Measurements from ENCODE around the gene STYXL1. TPM values are rescaled to one million over a fixed set of nuclear protein-coding genes. Genes with fewer than 3 reads are reported as not detected.
"Not testable (repeated sequence)": the region's sequence is repeated elsewhere in the genome, so short reads cannot be mapped to it uniquely, and the experiment has no call there.

The STYXL1 gene
- 10 to 100 TPM; 19.6 to 34.5 (median 20.6) TPM for total RNA-seq

GRCh38 chr7:76047811-76048667 is at the start of gene STYXL1, which contains the start of gene MDH2:
Gene STYXL1, minus strand, starts transcription at chr7:76048000. Its CDS starts 17,477 bp downstream, at chr7:76030523.
Gene MDH2, plus strand, starts transcription at chr7:76048106. Its CDS starts 55 bp downstream, at chr7:76048161.
- DNase-seq (peak; percentile 78), ATAC-seq (peak; percentile 96)
- no peaks in the 10 kb centered on the region for H3K27me3 Mint-ChIP-seq (ENCODE audit: low read depth)
- peak within 1 kb of the TSS; percentile 98 for H3K4me3 Mint-ChIP-seq
- peaks cover 28% of the 10 kb centered on the region for H3K36me3 Mint-ChIP-seq (ENCODE audit: insufficient read depth)
- no peaks in the 10 kb centered on the region for H3K9me3 Mint-ChIP-seq
- H3K4me1 Mint-ChIP-seq (ENCODE audit: low read depth): peaks cover 51% of the 10 kb centered on the region

GRCh38 chr7:76095908-76096307 is 48.1 kb upstream of the STYXL1 start:
- H3K36me3 Mint-ChIP-seq (ENCODE audit: insufficient read depth): no peaks in the 10 kb centered on the region
- DNase-seq: no peak

GRCh38 chr7:76094326-76094725 is 46.5 kb upstream of the STYXL1 start:
- not testable (repeated sequence) for H3K9me3 Mint-ChIP-seq; ATAC-seq; H3K36me3 Mint-ChIP-seq (ENCODE audit: insufficient read depth); H3K4me3 Mint-ChIP-seq; H3K4me1 Mint-ChIP-seq (ENCODE audit: low read depth); DNase-seq; H3K27me3 Mint-ChIP-seq (ENCODE audit: low read depth)

More at GRCh38 chr7:76095908-76096307, 48.1 kb upstream of the STYXL1 start:
- no peak for ATAC-seq
- Mint-ChIP-seq H3K9me3 (no peaks in the 10 kb centered on the region), H3K27me3 (ENCODE audit: low read depth) (peaks cover 3% of the 10 kb centered on the region), H3K4me1 (ENCODE audit: low read depth) (no peaks in the 10 kb centered on the region), H3K4me3 (no peak overlapping the region)

GRCh38 chr7:76093531-76093930 is 45.7 kb upstream of the STYXL1 start:
- not testable (repeated sequence) for H3K4me1 Mint-ChIP-seq (ENCODE audit: low read depth); H3K27me3 Mint-ChIP-seq (ENCODE audit: low read depth); H3K4me3 Mint-ChIP-seq; ATAC-seq; H3K36me3 Mint-ChIP-seq (ENCODE audit: insufficient read depth); H3K9me3 Mint-ChIP-seq; DNase-seq

- DNase-seq (no peak), ATAC-seq (no peak)
- Mint-ChIP-seq H3K4me1 (ENCODE audit: low read depth) (no peaks in the 10 kb centered on the region), H3K4me3 (no peak overlapping the region), H3K36me3 (ENCODE audit: insufficient read depth) (no peaks in the 10 kb centered on the region), H3K27me3 (ENCODE audit: low read depth) (peaks cover 3% of the 10 kb centered on the region), H3K9me3 (no peaks in the 10 kb centered on the region)
Measured at GRCh38 chr7:76091506-76091905, 43.7 kb upstream of the STYXL1 start.

- DNase-seq: no peak
- Mint-ChIP-seq H3K36me3 (ENCODE audit: insufficient read depth) (no peaks in the 10 kb centered on the region), H3K9me3 (no peaks in the 10 kb centered on the region), H3K4me3 (no peak overlapping the region), H3K4me1 (ENCODE audit: low read depth) (no peaks in the 10 kb centered on the region), H3K27me3 (ENCODE audit: low read depth) (no peaks in the 10 kb centered on the region)
- no peak for ATAC-seq
Measured at GRCh38 chr7:76089865-76090475, 42.2 kb upstream of the STYXL1 start.

- not testable (repeated sequence) for H3K36me3 Mint-ChIP-seq (ENCODE audit: insufficient read depth); H3K9me3 Mint-ChIP-seq; H3K4me3 Mint-ChIP-seq; DNase-seq; H3K27me3 Mint-ChIP-seq (ENCODE audit: low read depth); H3K4me1 Mint-ChIP-seq (ENCODE audit: low read depth); ATAC-seq
Measured at GRCh38 chr7:76087362-76087791, 39.6 kb upstream of the STYXL1 start.

GRCh38 chr7:76086070-76086469 is 38.3 kb upstream of the STYXL1 start:
- Mint-ChIP-seq H3K9me3 (no peaks in the 10 kb centered on the region), H3K4me3 (no peak overlapping the region), H3K36me3 (ENCODE audit: insufficient read depth) (no peaks in the 10 kb centered on the region), H3K4me1 (ENCODE audit: low read depth) (no peaks in the 10 kb centered on the region), H3K27me3 (ENCODE audit: low read depth) (peaks cover 5% of the 10 kb centered on the region)
- ATAC-seq (no peak), DNase-seq (no peak)

- H3K4me1 Mint-ChIP-seq (ENCODE audit: low read depth); DNase-seq; H3K9me3 Mint-ChIP-seq; ATAC-seq; H3K36me3 Mint-ChIP-seq (ENCODE audit: insufficient read depth); H3K4me3 Mint-ChIP-seq; H3K27me3 Mint-ChIP-seq (ENCODE audit: low read depth): not testable (repeated sequence)
Measured at GRCh38 chr7:76084115-76084514, 36.3 kb upstream of the STYXL1 start.

- peaks cover 5% of the 10 kb centered on the region for H3K27me3 Mint-ChIP-seq (ENCODE audit: low read depth)
- ATAC-seq (no peak), DNase-seq (no peak)
- no peaks in the 10 kb centered on the region for H3K36me3 Mint-ChIP-seq (ENCODE audit: insufficient read depth)
- peaks cover 4% of the 10 kb centered on the region for H3K9me3 Mint-ChIP-seq
- H3K4me3 Mint-ChIP-seq: no peak overlapping the region
- H3K4me1 Mint-ChIP-seq (ENCODE audit: low read depth): peaks cover 8% of the 10 kb centered on the region
Measured at GRCh38 chr7:76080204-76080603, 32.4 kb upstream of the STYXL1 start.

GRCh38 chr7:76077435-76077834 is 29.6 kb upstream of the STYXL1 start:
- Mint-ChIP-seq H3K4me3 (no peak overlapping the region), H3K9me3 (peaks cover 4% of the 10 kb centered on the region), H3K36me3 (ENCODE audit: insufficient read depth) (no peaks in the 10 kb centered on the region), H3K4me1 (ENCODE audit: low read depth) (peaks cover 8% of the 10 kb centered on the region), H3K27me3 (ENCODE audit: low read depth) (peaks cover 2% of the 10 kb centered on the region)
- DNase-seq (no peak), ATAC-seq (no peak)

- peaks cover 8% of the 10 kb centered on the region for H3K4me1 Mint-ChIP-seq (ENCODE audit: low read depth)
- no peak overlapping the region for H3K4me3 Mint-ChIP-seq
Measured at GRCh38 chr7:76076995-76077394, 29.2 kb upstream of the STYXL1 start.

GRCh38 chr7:76074972-76075370 is 27.2 kb upstream of the STYXL1 start:
- no peaks in the 10 kb centered on the region for H3K27me3 Mint-ChIP-seq (ENCODE audit: low read depth)
- H3K4me1 Mint-ChIP-seq (ENCODE audit: low read depth): peaks cover 8% of the 10 kb centered on the region
- H3K9me3 Mint-ChIP-seq: peaks cover 4% of the 10 kb centered on the region
- ATAC-seq (no peak), DNase-seq (no peak)
- no peaks in the 10 kb centered on the region for H3K36me3 Mint-ChIP-seq (ENCODE audit: insufficient read depth)
- H3K4me3 Mint-ChIP-seq: no peak overlapping the region

More at GRCh38 chr7:76076995-76077394, 29.2 kb upstream of the STYXL1 start:
- DNase-seq (no peak), ATAC-seq (no peak)
- no peaks in the 10 kb centered on the region for H3K36me3 Mint-ChIP-seq (ENCODE audit: insufficient read depth)
- H3K27me3 Mint-ChIP-seq (ENCODE audit: low read depth): no peaks in the 10 kb centered on the region
- peaks cover 4% of the 10 kb centered on the region for H3K9me3 Mint-ChIP-seq

GRCh38 chr7:76074306-76074971 is 26.6 kb upstream of the STYXL1 start:
- H3K4me3 Mint-ChIP-seq: no peak overlapping the region
- H3K9me3 Mint-ChIP-seq: peaks cover 4% of the 10 kb centered on the region
- no peak for ATAC-seq
- H3K4me1 Mint-ChIP-seq (ENCODE audit: low read depth): peaks cover 8% of the 10 kb centered on the region
- no peaks in the 10 kb centered on the region for H3K27me3 Mint-ChIP-seq (ENCODE audit: low read depth)
- no peak for DNase-seq
- no peaks in the 10 kb centered on the region for H3K36me3 Mint-ChIP-seq (ENCODE audit: insufficient read depth)
